HepG2 (cell line): ENCODE measurements around the gene WTAP. TPM values are rescaled to one million over a fixed set of nuclear protein-coding genes. Genes with fewer than 3 reads are reported as not detected.
A peak's percentile ranks its signal among the peaks of the same experiment; 100 is the strongest.

Experiments
- ARID3A ChIP-seq: IDR thresholded peaks from 2 replicates; pipeline ENCODE4 v1.6.1; 2012; ENCODE audit warnings: low read depth, low read length, improper control_type of control experiment
- CBX1 ChIP-seq: IDR thresholded peaks from one replicate; pipeline ENCODE4 v1.6.1; 2016; ENCODE audit warnings: antibody characterized with exemption, low read depth
- CCDC6 ChIP-seq: sonication (generic); formaldehyde crosslinking; IDR thresholded peaks from 2 replicates; pipeline ENCODE4 v1.8.1; 2022; ENCODE audit warnings: mild to moderate bottlenecking, missing genetic modification reagents, moderate library complexity
- CHCHD3 ChIP-seq: sonication (generic); formaldehyde crosslinking; IDR thresholded peaks from 2 replicates; pipeline ENCODE4 v1.8.0; 2022; ENCODE audit warnings: mild to moderate bottlenecking, missing genetic modification reagents, moderate library complexity
- IKZF4 ChIP-seq: sonication (generic); formaldehyde crosslinking; IDR thresholded peaks from 2 replicates; pipeline ENCODE4 v1.5.1; 2020; ENCODE audit warnings: borderline replicate concordance, mild to moderate bottlenecking, low read depth, missing genetic modification reagents; ENCODE audit errors: not compliant biosample characterization
- ISX ChIP-seq: sonication (generic); formaldehyde crosslinking; conservative IDR thresholded peaks from 2 replicates; pipeline ENCODE4 v1.5.0; 2020; ENCODE audit warnings: missing genetic modification reagents
- KLF9 ChIP-seq: IDR thresholded peaks from 2 replicates; pipeline ENCODE4 v1.6.1; 2016; ENCODE audit warnings: low read depth
- KMT2B ChIP-seq: IDR thresholded peaks from 2 replicates; pipeline ENCODE4 v1.6.1; 2016; ENCODE audit warnings: missing genetic modification reagents, missing compliant biosample characterization
- NFIC ChIP-seq: IDR thresholded peaks from 2 replicates; pipeline ENCODE4 v1.6.1; 2012; ENCODE audit warnings: mild to moderate bottlenecking, low read length, inconsistent platforms
- RCOR2 ChIP-seq: IDR thresholded peaks from 2 replicates; pipeline ENCODE4 v1.6.1; 2016; ENCODE audit warnings: missing biosample characterization, missing genetic modification reagents
- RORA ChIP-seq: sonication (generic); formaldehyde crosslinking; IDR thresholded peaks from 2 replicates; pipeline ENCODE4 v1.5.0; 2020; ENCODE audit warnings: mild to moderate bottlenecking, missing genetic modification reagents, moderate library complexity
- SMAD9 ChIP-seq: sonication (generic); formaldehyde crosslinking; IDR thresholded peaks from 2 replicates; pipeline ENCODE4 v1.5.1; 2020; ENCODE audit warnings: mild to moderate bottlenecking, missing genetic modification reagents
- SOX6 ChIP-seq, 2 experiments: fragments of 450-650 bp in 1 of 2; sonication (generic) in 1 of 2; formaldehyde crosslinking in 1 of 2; IDR thresholded peaks; 2 replicates each; pipeline versions ENCODE4 v1.4.0 to v1.6.1; 2017 to 2020; ENCODE audit warnings: antibody characterized with exemption in 1 of 2, mild to moderate bottlenecking in 1 of 2, missing genetic modification reagents in 1 of 2
- SSRP1 ChIP-seq: IDR thresholded peaks from 2 replicates; pipeline ENCODE4 v1.6.1; 2016; ENCODE audit warnings: control low read depth
- SYNCRIP ChIP-seq: fragments of 200-400 bp; formaldehyde crosslinking; IDR thresholded peaks from 2 replicates; pipeline ENCODE4 v1.6.1; 2018; ENCODE audit warnings: mild to moderate bottlenecking, low read depth, low read length; ENCODE audit not compliant: insufficient read depth
- TBL1XR1 ChIP-seq: fragments of 150-350 bp; IDR thresholded peaks from 2 replicates; pipeline ENCODE4 v1.6.1; 2014; ENCODE audit warnings: borderline replicate concordance, low read length; ENCODE audit not compliant: partially characterized antibody
- TOPORS ChIP-seq: sonication (generic); formaldehyde crosslinking; IDR thresholded peaks from 2 replicates; pipeline ENCODE4 v1.8.0; 2023; ENCODE audit warnings: mild to moderate bottlenecking, missing genetic modification reagents
- ZNF317 ChIP-seq: sonication (generic); formaldehyde crosslinking; IDR thresholded peaks from 2 replicates; pipeline ENCODE4 v1.5.0; 2020; ENCODE audit warnings: mild to moderate bottlenecking, missing genetic modification reagents
- ZNF33B ChIP-seq: sonication (generic); formaldehyde crosslinking; IDR thresholded peaks from 2 replicates; pipeline ENCODE4 v1.5.1; 2020; ENCODE audit warnings: mild to moderate bottlenecking, missing genetic modification reagents
- ZNF605 ChIP-seq: sonication (generic); formaldehyde crosslinking; IDR thresholded peaks from 2 replicates; pipeline ENCODE4 v1.8.0; 2022; ENCODE audit warnings: mild to moderate bottlenecking, missing genetic modification reagents
- ZNF674 ChIP-seq: sonication (generic); formaldehyde crosslinking; IDR thresholded peaks from 2 replicates; pipeline ENCODE4 v1.5.0; 2020; ENCODE audit warnings: low read depth, mild to moderate bottlenecking, missing genetic modification reagents
- ZNF7 ChIP-seq: IDR thresholded peaks from 2 replicates; pipeline ENCODE4 v1.6.1; 2016; ENCODE audit warnings: missing biosample characterization, missing genetic modification reagents
- ZNF879 ChIP-seq: sonication (generic); formaldehyde crosslinking; IDR thresholded peaks from 2 replicates; pipeline ENCODE4 v1.8.1; 2023; ENCODE audit warnings: missing genetic modification reagents
- polyA plus RNA-seq, 8 experiments: library from polyadenylated mRNA; depleted of rRNA in 3 of 8; stranded (reverse) in 7 of 8; unstranded in 1 of 8; fragments of >200 nt; fragmentation: Illumina TruSeq in 4 of 8; extraction: Trizol in 4 of 8; gene quantifications; 2 replicates each; pipeline versions ENCODE4 v1.2.1 to v1.2.3, GENCODE V29; 2011 to 2016; ENCODE audit warnings: low read depth in 4 of 8, missing spikeins in 1 of 8, mixed read lengths in 1 of 8; ENCODE audit not compliant: insufficient read depth in 1 of 8
- total RNA-seq, 5 experiments: library from RNA; depleted of rRNA; stranded (reverse); fragments of >200 nt; fragmentation: Illumina TruSeq; extraction: Trizol; gene quantifications; 2 replicates each; pipeline ENCODE4 v1.2.3, GENCODE V29; 2016; ENCODE audit warnings: low read depth in 1 of 5
- TF ChIP-seq, protein P1 (sequence below): sonication (generic); formaldehyde crosslinking; IDR thresholded peaks from 2 replicates; pipeline ENCODE4 v1.5.1; 2020; ENCODE audit warnings: mild to moderate bottlenecking, missing genetic modification reagents, moderate library complexity

The WTAP gene
- total and polyA plus RNA-seq, 2 of the 13 experiments (the other 11 are each of a cell fraction or from before 2014, with no cell fraction given): 31.6 to 167 TPM

- TF ChIP-seq ZNF7 (CRISPR knock-in tag) (no peak), ZNF674 (CRISPR knock-in tag) (peak; percentile 90), SOX6 (IDR thresholded peaks at IDR 0.05) (no peak), SOX6 (CRISPR knock-in tag; IDR thresholded peaks at IDR 0.05) (peak; percentile 95), RCOR2 (CRISPR knock-in tag) (peak; percentile 80), ZNF33B (CRISPR knock-in tag) (peak; percentile 99), NFIC (no peak; the same call in 1 of the 2 replicates), KMT2B (CRISPR knock-in tag) (peak; percentile 100), SYNCRIP (no peak), TBL1XR1 (peak; percentile 50), IKZF4 (peak; percentile 99), KLF9 (CRISPR knock-in tag) (peak; percentile 93; the same call in 1 of the 2 replicates), RORA (CRISPR knock-in tag) (no peak), TOPORS (peak; percentile 84; the same call in 1 of the 2 replicates), ZNF879 (peak; percentile 99), ARID3A (peak; percentile 39; the same call in 1 of the 2 replicates), CBX1 (peak; percentile 99), SSRP1 (peak; percentile 58; the same call in 1 of the 2 replicates), CCDC6 (CRISPR knock-in tag) (peak; percentile 96), ZNF317 (CRISPR knock-in tag) (peak; percentile 93), ZNF605 (peak; percentile 99), SMAD9 (CRISPR knock-in tag) (no peak; the same call in 1 of the 2 replicates), CHCHD3 (CRISPR knock-in tag) (no peak; the same call in 1 of the 2 replicates), ISX (CRISPR knock-in tag) (peak; percentile 93)
- TF ChIP-seq, protein P1, sequence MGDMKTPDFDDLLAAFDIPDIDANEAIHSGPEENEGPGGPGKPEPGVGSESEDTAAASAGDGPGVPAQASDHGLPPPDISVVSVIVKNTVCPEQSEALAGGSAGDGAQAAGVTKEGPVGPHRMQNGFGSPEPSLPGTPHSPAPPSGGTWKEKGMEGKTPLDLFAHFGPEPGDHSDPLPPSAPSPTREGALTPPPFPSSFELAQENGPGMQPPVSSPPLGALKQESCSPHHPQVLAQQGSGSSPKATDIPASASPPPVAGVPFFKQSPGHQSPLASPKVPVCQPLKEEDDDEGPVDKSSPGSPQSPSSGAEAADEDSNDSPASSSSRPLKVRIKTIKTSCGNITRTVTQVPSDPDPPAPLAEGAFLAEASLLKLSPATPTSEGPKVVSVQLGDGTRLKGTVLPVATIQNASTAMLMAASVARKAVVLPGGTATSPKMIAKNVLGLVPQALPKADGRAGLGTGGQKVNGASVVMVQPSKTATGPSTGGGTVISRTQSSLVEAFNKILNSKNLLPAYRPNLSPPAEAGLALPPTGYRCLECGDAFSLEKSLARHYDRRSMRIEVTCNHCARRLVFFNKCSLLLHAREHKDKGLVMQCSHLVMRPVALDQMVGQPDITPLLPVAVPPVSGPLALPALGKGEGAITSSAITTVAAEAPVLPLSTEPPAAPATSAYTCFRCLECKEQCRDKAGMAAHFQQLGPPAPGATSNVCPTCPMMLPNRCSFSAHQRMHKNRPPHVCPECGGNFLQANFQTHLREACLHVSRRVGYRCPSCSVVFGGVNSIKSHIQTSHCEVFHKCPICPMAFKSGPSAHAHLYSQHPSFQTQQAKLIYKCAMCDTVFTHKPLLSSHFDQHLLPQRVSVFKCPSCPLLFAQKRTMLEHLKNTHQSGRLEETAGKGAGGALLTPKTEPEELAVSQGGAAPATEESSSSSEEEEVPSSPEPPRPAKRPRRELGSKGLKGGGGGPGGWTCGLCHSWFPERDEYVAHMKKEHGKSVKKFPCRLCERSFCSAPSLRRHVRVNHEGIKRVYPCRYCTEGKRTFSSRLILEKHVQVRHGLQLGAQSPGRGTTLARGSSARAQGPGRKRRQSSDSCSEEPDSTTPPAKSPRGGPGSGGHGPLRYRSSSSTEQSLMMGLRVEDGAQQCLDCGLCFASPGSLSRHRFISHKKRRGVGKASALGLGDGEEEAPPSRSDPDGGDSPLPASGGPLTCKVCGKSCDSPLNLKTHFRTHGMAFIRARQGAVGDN (CRISPR knock-in tag): peak; percentile 100
These were observed at the start of gene WTAP (continued) for GRCh38 chr6:159726918-159727716.
